ENCODE data around the gene RNF208. TPM values are rescaled to one million over a fixed set of nuclear protein-coding genes. Genes with fewer than 3 reads are reported as not detected.
A peak's percentile ranks its signal among the peaks of the same experiment; 100 is the strongest.

RNF208 gene
- total RNA-seq, 4 donors from 2014 or later: 1.1 to 6.5 (median 1.5) TPM

DNA sequence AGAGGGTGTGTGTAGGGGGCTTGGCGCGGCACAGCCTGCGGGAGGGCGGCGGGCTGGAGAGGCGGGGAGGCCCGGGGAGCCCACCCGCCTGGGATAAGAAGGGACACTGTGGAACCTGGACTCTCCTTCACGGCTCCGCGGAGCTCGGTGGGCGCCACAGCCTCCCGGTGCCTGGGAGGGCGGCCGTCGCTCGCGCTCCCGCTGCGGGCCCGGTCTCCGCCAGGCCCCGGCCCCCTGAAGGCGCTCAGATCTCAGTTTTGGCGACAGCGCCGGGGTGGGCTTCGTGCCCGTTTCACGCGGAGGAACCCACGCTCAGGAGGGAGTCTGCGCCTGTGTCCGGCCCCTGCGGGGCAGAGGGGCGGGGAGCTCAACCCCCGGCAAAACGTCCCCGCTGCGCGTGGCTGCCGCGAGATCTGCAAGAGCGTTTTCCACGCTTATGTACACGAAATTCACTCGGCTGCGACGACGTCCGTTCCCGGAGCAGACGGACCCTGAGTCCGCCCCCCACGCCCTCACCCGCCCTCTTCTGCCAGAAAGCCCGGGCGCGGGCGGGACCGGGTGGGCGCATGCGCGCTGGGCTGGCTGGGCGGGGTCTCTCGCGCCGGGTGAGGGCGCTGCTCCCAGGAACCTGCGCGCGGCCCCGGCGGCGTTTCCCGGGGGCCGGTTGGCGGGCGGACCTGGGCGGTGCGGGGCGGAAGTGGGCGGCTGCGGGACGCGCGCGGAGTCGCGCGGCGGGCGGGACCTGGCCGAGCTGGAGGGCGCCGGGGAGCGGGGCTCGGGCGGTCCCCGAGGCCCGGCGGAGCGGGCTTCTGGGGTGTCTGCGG is 32.8 kb upstream of the RNF208 start, which contains the start of gene NELFB:
Gene NELFB, plus strand, starts transcription at position 704 of the 824 bp plus-strand sequence.
- H3K27ac ChIP-seq: peak within 1 kb of the TSS; percentile 68 to 91 (median 81)
- in situ Hi-C loops (cut with MboI; ENCODE audit: low sequenced_read_pairs in 4 of 4) (no loop called here), intact Hi-C loops (cut with DNase I; ENCODE audit: low total_unique reads) (loop anchor here (1.0 kb wide), 2 partner anchors 14 to 32 kb away; partner anchors contain the start of gene TUBB4B)
- no peaks in the 10 kb centered on the region for H3K9me3 ChIP-seq
- TF ChIP-seq, protein P1, sequence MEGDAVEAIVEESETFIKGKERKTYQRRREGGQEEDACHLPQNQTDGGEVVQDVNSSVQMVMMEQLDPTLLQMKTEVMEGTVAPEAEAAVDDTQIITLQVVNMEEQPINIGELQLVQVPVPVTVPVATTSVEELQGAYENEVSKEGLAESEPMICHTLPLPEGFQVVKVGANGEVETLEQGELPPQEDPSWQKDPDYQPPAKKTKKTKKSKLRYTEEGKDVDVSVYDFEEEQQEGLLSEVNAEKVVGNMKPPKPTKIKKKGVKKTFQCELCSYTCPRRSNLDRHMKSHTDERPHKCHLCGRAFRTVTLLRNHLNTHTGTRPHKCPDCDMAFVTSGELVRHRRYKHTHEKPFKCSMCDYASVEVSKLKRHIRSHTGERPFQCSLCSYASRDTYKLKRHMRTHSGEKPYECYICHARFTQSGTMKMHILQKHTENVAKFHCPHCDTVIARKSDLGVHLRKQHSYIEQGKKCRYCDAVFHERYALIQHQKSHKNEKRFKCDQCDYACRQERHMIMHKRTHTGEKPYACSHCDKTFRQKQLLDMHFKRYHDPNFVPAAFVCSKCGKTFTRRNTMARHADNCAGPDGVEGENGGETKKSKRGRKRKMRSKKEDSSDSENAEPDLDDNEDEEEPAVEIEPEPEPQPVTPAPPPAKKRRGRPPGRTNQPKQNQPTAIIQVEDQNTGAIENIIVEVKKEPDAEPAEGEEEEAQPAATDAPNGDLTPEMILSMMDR (IDR thresholded peaks at IDR 0.05 in 4 of 5, conservative IDR thresholded peaks at IDR 0.05 in 1 of 5): peak in 3 of 5 experiments; percentile 8 to 36 (median 28)
- peak; percentile 71 to 79 for TF ChIP-seq POLR2A (IDR thresholded peaks at IDR 0.05)
- peak; percentile 79 to 85 for DNase-seq
- H3K4me1 ChIP-seq: peaks cover 22 to 29% of the 10 kb centered on the region in 2 donors
- no peaks in the 10 kb centered on the region for H3K27me3 ChIP-seq
- H3K36me3 ChIP-seq: peaks cover 0 to 26% of the 10 kb centered on the region in 2 donors
- peak; percentile 91 to 94 for ATAC-seq
- peak within 1 kb of the TSS; percentile 77 to 99 (median 92) for H3K4me3 ChIP-seq

DNA sequence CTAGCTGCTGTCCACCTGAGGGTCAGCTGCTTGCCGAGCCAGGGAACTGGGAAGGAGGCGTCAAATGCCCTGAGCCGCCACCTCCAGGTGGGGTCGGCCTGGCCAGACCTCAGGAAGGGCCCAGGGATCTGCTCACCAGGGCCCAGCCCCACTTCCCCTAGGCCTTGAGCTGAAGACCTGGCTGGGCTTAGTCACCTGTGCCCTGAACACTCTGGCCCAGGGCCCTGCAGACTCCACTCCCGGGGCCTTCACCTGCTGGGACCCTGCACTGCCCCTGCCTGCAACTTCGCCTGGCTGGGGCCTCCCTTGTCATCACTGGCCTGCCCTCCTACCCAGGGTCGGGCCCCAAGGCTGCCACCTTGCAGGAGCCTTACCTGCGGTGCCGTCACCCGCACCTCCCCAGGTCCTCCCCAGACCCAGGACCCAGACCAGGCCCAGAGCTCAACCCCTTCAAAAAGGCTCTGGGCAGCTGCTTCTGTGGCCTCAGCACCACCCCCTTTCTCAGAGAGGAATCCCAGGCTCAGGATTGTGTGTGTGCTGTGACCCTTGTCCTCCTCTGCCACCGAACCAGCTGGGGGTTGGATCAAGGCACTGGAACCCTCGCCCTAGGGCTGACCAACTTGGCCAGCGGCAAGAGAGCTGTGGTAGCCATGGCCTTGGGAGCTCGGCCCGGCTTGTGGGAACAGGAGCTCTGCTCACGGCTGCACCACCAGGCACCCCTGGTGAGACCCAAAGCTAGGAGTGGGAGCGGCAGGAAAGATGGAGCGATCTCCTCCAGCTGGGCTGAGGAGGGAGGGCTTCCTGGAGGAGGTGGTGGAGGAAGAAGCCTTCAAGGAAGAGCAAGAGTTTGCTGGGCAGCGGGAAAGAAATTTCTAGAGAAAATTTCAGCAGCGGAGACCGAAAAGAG is 31.9 kb upstream of the RNF208 start:
- Histone ChIP-seq H3K36me3 (peaks cover 0 to 21% of the 10 kb centered on the region in 2 donors), H3K4me1 (peaks cover 22 to 29% of the 10 kb centered on the region in 2 donors), H3K4me3 (peak overlapping the region; percentile 77 to 99 (median 92)), H3K27ac (peak overlapping the region; percentile 68 to 91 (median 81)), H3K27me3 (no peaks in the 10 kb centered on the region), H3K9me3 (no peaks in the 10 kb centered on the region)
- TF ChIP-seq POLR2A (IDR thresholded peaks at IDR 0.05): no peak
- TF ChIP-seq, protein P1 (IDR thresholded peaks at IDR 0.05 in 4 of 5, conservative IDR thresholded peaks at IDR 0.05 in 1 of 5): no peak
- in situ Hi-C loops (cut with MboI; ENCODE audit: low sequenced_read_pairs in 4 of 4) (no loop called here), intact Hi-C loops (cut with DNase I; ENCODE audit: low total_unique reads) (no loop called here)
- ATAC-seq (no peak), DNase-seq (no peak)

DNA sequence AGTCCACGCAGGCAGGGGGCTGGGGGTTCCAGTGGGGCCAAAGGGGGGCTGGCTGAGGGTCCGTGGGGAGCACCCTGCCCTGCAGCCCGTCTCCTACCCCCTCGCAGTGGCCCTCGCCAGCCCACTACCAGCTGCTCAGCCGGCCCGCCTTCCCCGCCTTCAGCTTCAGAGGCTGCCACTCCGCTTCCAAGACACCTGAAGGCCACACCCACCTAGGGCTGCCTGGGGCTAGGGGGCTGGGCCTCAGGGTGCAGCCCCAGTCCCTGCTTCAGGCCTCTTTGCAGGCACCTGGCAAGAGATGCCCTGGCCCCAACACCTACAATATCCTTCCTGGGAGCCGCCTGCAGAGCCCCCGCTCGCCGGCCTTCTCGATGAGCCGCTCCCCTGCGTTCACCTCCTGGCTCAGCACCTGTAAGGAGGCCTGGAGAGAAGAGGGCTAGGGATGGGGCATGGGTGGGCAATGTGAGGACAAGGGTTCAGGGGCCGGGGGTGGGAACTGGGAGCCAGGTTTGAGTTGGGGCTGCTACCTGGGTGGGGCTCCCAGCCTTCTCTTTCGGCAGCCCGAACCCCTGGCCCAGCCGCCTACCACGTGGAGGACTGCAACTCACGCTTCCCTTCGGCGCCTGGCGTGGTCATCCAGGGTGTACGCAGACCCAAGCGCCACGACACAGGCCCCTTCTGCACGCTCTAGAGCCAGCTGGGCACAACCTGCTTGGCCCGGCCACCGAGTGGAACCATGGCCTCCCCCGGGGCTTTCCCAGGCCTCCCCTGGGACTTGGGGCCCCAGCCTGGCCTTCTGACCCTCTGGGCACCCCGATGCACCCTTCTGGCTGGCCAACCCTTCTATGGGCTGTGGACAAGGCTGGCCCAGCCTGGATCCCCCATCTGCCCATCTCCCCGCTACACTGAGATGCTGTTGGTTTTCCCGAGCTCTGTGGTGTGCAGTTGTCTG is 30.8 kb upstream of the RNF208 start:
- in situ Hi-C loops (cut with MboI; ENCODE audit: low sequenced_read_pairs in 4 of 4): no loop called here
- TF ChIP-seq, protein P1 (IDR thresholded peaks at IDR 0.05 in 4 of 5, conservative IDR thresholded peaks at IDR 0.05 in 1 of 5): no peak
- no peak for TF ChIP-seq POLR2A (IDR thresholded peaks at IDR 0.05)
- no peak for ATAC-seq
- peaks cover 24 to 32% of the 10 kb centered on the region in 2 donors for H3K4me1 ChIP-seq
- peaks cover 0 to 11% of the 10 kb centered on the region in 2 donors for H3K36me3 ChIP-seq
- no peak overlapping the region for H3K27ac ChIP-seq
- H3K4me3 ChIP-seq: no peak overlapping the region
- no peaks in the 10 kb centered on the region for H3K9me3 ChIP-seq
- no peaks in the 10 kb centered on the region for H3K27me3 ChIP-seq
- intact Hi-C loops (cut with DNase I; ENCODE audit: low total_unique reads): no loop called here
- no peak for DNase-seq

Measured in gastrocnemius medialis (tissue), 4 donors.